Adrenal gland (tissue), 12 donors: ENCODE data around the gene INPP5A. TPM values are rescaled to one million over a fixed set of nuclear protein-coding genes. Genes with fewer than 3 reads are reported as not detected.
"Not testable (repeated sequence)": the region's sequence is repeated elsewhere in the genome, so short reads cannot be mapped to it uniquely, and the experiment has no call there.

Source experiments
- DNase-seq, 7 donors: peaks; one replicate each; pipeline ENCODE4 v3.0.0-alpha.2; 2019 to 2020
- H3K27ac ChIP-seq, 5 donors: fragments of 200-600 bp; sonication (generic) in 4 of 5; 1 replicate in 3 of 5; 2 replicates in 2 of 5; pipeline versions ENCODE4 v1.5.1 to v1.8.0; 2016 to 2020; ENCODE audit warnings: mild to moderate bottlenecking in 1 of 5
- H3K27me3 ChIP-seq: fragments of 200-600 bp; 2 replicates; pipeline ENCODE4 v1.8.0; 2021
- H3K36me3 ChIP-seq, 2 donors: fragments of 200-600 bp; replicated peaks in 1 of 2; 1 replicate in 1 of 2; 2 replicates in 1 of 2; pipeline versions ENCODE4 v1.5.1 to v1.8.0; 2018 to 2022
- H3K4me1 ChIP-seq, 2 donors: fragments of 200-600 bp; replicated peaks in 1 of 2; 1 replicate in 1 of 2; 2 replicates in 1 of 2; pipeline versions ENCODE4 v1.5.1 to v1.8.0; 2018 to 2021
- H3K4me3 ChIP-seq, 4 donors: fragments of 200-600 bp; sonication (generic) in 3 of 4; one replicate each; pipeline ENCODE4 v1.5.1; 2016 to 2018
- H3K9me3 ChIP-seq, 3 donors: fragments of 200-600 bp; sonication (generic) in 1 of 3; replicated peaks in 1 of 3; 1 replicate in 2 of 3; 2 replicates in 1 of 3; pipeline versions ENCODE4 v1.5.1 to v1.8.0; 2016 to 2021
- CTCF ChIP-seq, 6 experiments: fragments of 450-650 bp in 4 of 6; fragments of 200-600 bp in 2 of 6; sonication (generic) in 1 of 6; IDR thresholded peaks; 1 replicate in 5 of 6; 2 replicates in 1 of 6; pipeline versions ENCODE4 v1.5.1 to v1.8.0; 2016 to 2021; ENCODE audit warnings: antibody characterized with exemption in 6 of 6, mild to moderate bottlenecking in 2 of 6, moderate library complexity in 1 of 6
- POLR2A ChIP-seq, 2 donors: fragments of 450-650 bp; IDR thresholded peaks; one replicate each; pipeline ENCODE4 v1.6.1; 2017; ENCODE audit warnings: antibody characterized with exemption in 2 of 2, mild to moderate bottlenecking in 2 of 2, moderate library complexity in 1 of 2
- WGBS, 4 donors: extraction: QIAGEN DNeasy Blood & Tissue Kit in 2 of 4; methylation state at CpG; one replicate each; pipeline versions ENCODE4 v1.1.5 to v1.1.7; 2013 to 2017; 5-methylcytosine and 5-hydroxymethylcytosine counted together
- intact Hi-C, 2 donors: fragments of 100-400 bp; cut with DNase I; formaldehyde crosslinking; loops; one replicate each; pipeline versions ENCODE4 v1.14.1 to v1.15.0; 2022 to 2023
- polyA plus RNA-seq, 3 donors: library from polyadenylated mRNA; stranded (reverse); fragments of 200-250 nt in 2 of 3; fragments of 350-450 nt in 1 of 3; fragmentation: Illumina TruSeq in 1 of 3; extraction: RNeasy Lipid Tissue Mini Kit (QIAGEN cat#74804) in 1 of 3; gene quantifications; one replicate each; pipeline ENCODE4 v1.2.3, GENCODE V29; 2013 to 2014
- total RNA-seq, 9 donors: library from RNA; depleted of rRNA in 4 of 9; stranded (reverse); fragments of >200 nt in 4 of 9; fragments of 120-200 nt in 1 of 9; fragmentation: NEBNext Ultra II Directional in 1 of 9; extraction: Animal tissue kit (Norgen Biotek cat#: 25700) in 1 of 9; gene quantifications; one replicate each; pipeline versions ENCODE4 v1.1.0 to v1.2.4, GENCODE V29; 2013 to 2023
- donor health status: healthy with polysubstance abuse.
- donor health status: Bipolar disorder and iron deficiency.
- donor health status: DM: yes; HTN: yes; CAD: no.
- donor health status: DM: no; HTN: no; CAD: no.
- donor health status: DM: no; HTN: no; CAD: no.
- donor health status: DM: yes; HTN: yes; CAD: no.

INPP5A gene
- total and polyA plus RNA-seq, 12 donors = 13.5 to 62.9 (median 37.5) TPM

GRCh38 chr10:132668048-132668394 is 130.4 kb downstream of the INPP5A start:
- 88 to 94% (median 92%) methylated on average over 4 to 5 of the region's 5 CpGs for WGBS, 4 donors

GRCh38 chr10:132669208-132669861 is 131.7 kb downstream of the INPP5A start:
- H3K4me3 ChIP-seq = no peak overlapping the region
- TF ChIP-seq CTCF (IDR thresholded peaks at IDR 0.05) = no peak
- no peak for TF ChIP-seq POLR2A (IDR thresholded peaks at IDR 0.05)
- no peak overlapping the region for H3K27ac ChIP-seq
- no peaks in the 10 kb centered on the region for H3K4me1 ChIP-seq
- H3K9me3 ChIP-seq = no peaks in the 10 kb centered on the region
- H3K27me3 ChIP-seq = no peaks in the 10 kb centered on the region
- no peaks in the 10 kb centered on the region for H3K36me3 ChIP-seq
- intact Hi-C loops = no loop called here
- 82 to 89% (median 85%) methylated on average over 17 to 23 of the region's 23 CpGs for WGBS, 4 donors
- DNase-seq = no peak

More at GRCh38 chr10:132668048-132668394, 130.4 kb downstream of the INPP5A start:
- H3K4me3 ChIP-seq = no peak overlapping the region
- DNase-seq = no peak
- H3K4me1 ChIP-seq = no peaks in the 10 kb centered on the region
- no peak overlapping the region for H3K27ac ChIP-seq
- H3K36me3 ChIP-seq = no peaks in the 10 kb centered on the region
- TF ChIP-seq POLR2A (IDR thresholded peaks at IDR 0.05) (no peak), CTCF (IDR thresholded peaks at IDR 0.05) (no peak)
- intact Hi-C loops = no loop called here
- H3K27me3 ChIP-seq = no peaks in the 10 kb centered on the region
- H3K9me3 ChIP-seq = no peaks in the 10 kb centered on the region

- no peaks in the 10 kb centered on the region for H3K36me3 ChIP-seq
- WGBS, 4 donors = 92 to 95% (median 94%) methylated on average over 10 to 12 of the region's 12 CpGs
- H3K27ac ChIP-seq = no peak overlapping the region
- H3K4me1 ChIP-seq = no peaks in the 10 kb centered on the region
- no peaks in the 10 kb centered on the region for H3K9me3 ChIP-seq
- intact Hi-C loops = no loop called here
- peak in 3 of 7 donors; percentile 4 to 35 (median 6) for DNase-seq
- no peaks in the 10 kb centered on the region for H3K27me3 ChIP-seq
- H3K4me3 ChIP-seq = no peak overlapping the region
- no peak for TF ChIP-seq POLR2A (IDR thresholded peaks at IDR 0.05)
- TF ChIP-seq CTCF (IDR thresholded peaks at IDR 0.05) = no peak
Observed at GRCh38 chr10:132670546-132671227, 133.1 kb downstream of the INPP5A start.

- TF ChIP-seq CTCF (IDR thresholded peaks at IDR 0.05) (no peak), POLR2A (IDR thresholded peaks at IDR 0.05) (no peak)
- 91 to 97% (median 94%) methylated on average over 21 to 25 of the region's 25 CpGs for WGBS, 4 donors
- no peaks in the 10 kb centered on the region for H3K4me1 ChIP-seq
- intact Hi-C loops = no loop called here
- H3K27ac ChIP-seq = no peak overlapping the region
- no peaks in the 10 kb centered on the region for H3K27me3 ChIP-seq
- no peaks in the 10 kb centered on the region for H3K9me3 ChIP-seq
- peak in 3 of 7 donors; percentile 4 to 33 (median 5) for DNase-seq
- no peak overlapping the region for H3K4me3 ChIP-seq
- H3K36me3 ChIP-seq = no peaks in the 10 kb centered on the region
Observed at GRCh38 chr10:132671228-132672154, 133.9 kb downstream of the INPP5A start.

- H3K4me3 ChIP-seq, H3K4me1 ChIP-seq, intact Hi-C loops, H3K36me3 ChIP-seq, H3K9me3 ChIP-seq, H3K27ac ChIP-seq, H3K27me3 ChIP-seq: not testable (repeated sequence)
- DNase-seq = peak in 3 of 7 donors; percentile 3 to 33 (median 3)
- WGBS, 4 donors = 96 to 100% (median 97%) methylated on average over 4 of the region's 4 CpGs
Observed at GRCh38 chr10:132673746-132674145, 136.2 kb downstream of the INPP5A start.
